H9 (cell line): ENCODE data around the gene KCNJ15. TPM values are rescaled to one million over a fixed set of nuclear protein-coding genes. Genes with fewer than 3 reads are reported as not detected.

Experiments used
- DNase-seq: peaks from one replicate; pipeline ENCODE4 v3.0.0-alpha.2; 2017
- H2AFZ ChIP-seq: one replicate; pipeline ENCODE4 v1.6.1; 2013; ENCODE audit warnings: mild to moderate bottlenecking, low read length, control low read depth, moderate library complexity
- H2AK5ac ChIP-seq: 2 replicates; pipeline ENCODE4 v1.6.1; 2013; ENCODE audit warnings: low read length, control low read depth, mixed read lengths; ENCODE audit not compliant: insufficient read length
- H2BK120ac ChIP-seq: one replicate; pipeline ENCODE4 v1.6.1; 2013; ENCODE audit warnings: low read depth, mild to moderate bottlenecking, low read length, control low read depth, inconsistent platforms; ENCODE audit not compliant: poor library complexity, severe bottlenecking
- H2BK12ac ChIP-seq: 2 replicates; pipeline ENCODE4 v1.6.1; 2013; ENCODE audit warnings: low read length, control low read depth, mixed read lengths, low read depth; ENCODE audit not compliant: insufficient read length
- H2BK15ac ChIP-seq: 2 replicates; pipeline ENCODE4 v1.6.1; 2013; ENCODE audit warnings: low read depth, low read length, control low read depth
- H2BK20ac ChIP-seq: one replicate; pipeline ENCODE4 v1.6.1; 2013; ENCODE audit warnings: low read depth, mild to moderate bottlenecking, low read length, control low read depth, inconsistent platforms; ENCODE audit not compliant: poor library complexity, severe bottlenecking
- H2BK5ac ChIP-seq: 2 replicates; pipeline ENCODE4 v1.6.1; 2013; ENCODE audit warnings: low read length, control low read depth, mixed read lengths; ENCODE audit not compliant: insufficient read length
- H3K14ac ChIP-seq: 2 replicates; pipeline ENCODE4 v1.6.1; 2013; ENCODE audit warnings: low read length, control low read depth; ENCODE audit not compliant: insufficient read depth
- H3K18ac ChIP-seq: 2 replicates; pipeline ENCODE4 v1.6.1; 2013; ENCODE audit warnings: low read depth, mild to moderate bottlenecking, mixed read lengths, low read length, control low read depth; ENCODE audit not compliant: insufficient read length
- H3K23ac ChIP-seq: 2 replicates; pipeline ENCODE4 v1.6.1; 2013; ENCODE audit warnings: low read length, control low read depth, mixed read lengths, low read depth; ENCODE audit not compliant: insufficient read length
- H3K23me2 ChIP-seq: 2 replicates; pipeline ENCODE4 v1.6.1; 2013; ENCODE audit warnings: low read depth, mild to moderate bottlenecking, mixed read lengths, low read length, control low read depth; ENCODE audit not compliant: insufficient read length, poor library complexity, severe bottlenecking
- H3K27ac ChIP-seq: 2 replicates; pipeline ENCODE4 v1.5.1; 2013; ENCODE audit warnings: low read length, control low read depth, mixed read lengths, low read depth; ENCODE audit not compliant: insufficient read length
- H3K27me3 ChIP-seq: 2 replicates; pipeline ENCODE4 v1.6.1; 2013; ENCODE audit warnings: low read length, control low read depth, inconsistent platforms; ENCODE audit not compliant: insufficient read depth
- H3K4ac ChIP-seq: 2 replicates; pipeline ENCODE4 v1.6.1; 2013; ENCODE audit warnings: low read depth, mild to moderate bottlenecking, control low read depth, inconsistent platforms, low read length, moderate library complexity
- H3K4me1 ChIP-seq: 2 replicates; pipeline ENCODE4 v1.6.1; 2013; ENCODE audit warnings: low read length, control low read depth, inconsistent platforms; ENCODE audit not compliant: insufficient read depth
- H3K4me2 ChIP-seq: 2 replicates; pipeline ENCODE4 v1.6.1; 2013; ENCODE audit warnings: low read length, control low read depth, mixed read lengths; ENCODE audit not compliant: insufficient read length, insufficient read depth
- H3K56ac ChIP-seq: 2 replicates; pipeline ENCODE4 v1.6.1; 2013; ENCODE audit warnings: low read depth, mild to moderate bottlenecking, mixed read lengths, low read length, control low read depth; ENCODE audit not compliant: insufficient read length
- H3K79me1 ChIP-seq: 2 replicates; pipeline ENCODE4 v1.6.1; 2013; ENCODE audit warnings: low read depth, mild to moderate bottlenecking, moderate library complexity, low read length, control low read depth, inconsistent platforms; ENCODE audit not compliant: insufficient read depth, poor library complexity, severe bottlenecking
- H3K79me2 ChIP-seq: 2 replicates; pipeline ENCODE4 v1.6.1; 2013; ENCODE audit warnings: low read length, control low read depth, inconsistent platforms; ENCODE audit not compliant: insufficient read depth
- H3K9ac ChIP-seq: 2 replicates; pipeline ENCODE4 v1.6.1; 2013; ENCODE audit warnings: low read length, control low read depth, mixed read lengths; ENCODE audit not compliant: insufficient read length; ENCODE audit errors: extremely low read depth
- H3K9me3 ChIP-seq: one replicate; pipeline ENCODE4 v1.6.1; 2013; ENCODE audit warnings: low read depth, low read length, inconsistent platforms; ENCODE audit not compliant: control insufficient read depth
- H3T11ph ChIP-seq: one replicate; pipeline ENCODE4 v1.6.1; 2013; ENCODE audit warnings: mild to moderate bottlenecking, low read length, control low read depth, inconsistent platforms
- H4K20me1 ChIP-seq: one replicate; pipeline ENCODE4 v1.6.1; 2013; ENCODE audit not compliant: control insufficient read depth, insufficient read length, insufficient read depth
- H4K5ac ChIP-seq: 2 replicates; pipeline ENCODE4 v1.6.1; 2013; ENCODE audit warnings: low read depth, mild to moderate bottlenecking, mixed read lengths, low read length, control low read depth; ENCODE audit not compliant: insufficient read length
- H4K8ac ChIP-seq: replicated peaks from 2 replicates; pipeline ENCODE4 v1.6.1; 2013; ENCODE audit warnings: low read length, control low read depth, mixed read lengths, low read depth; ENCODE audit not compliant: insufficient read length
- H4K91ac ChIP-seq: 2 replicates; pipeline ENCODE4 v1.6.1; 2013; ENCODE audit warnings: low read depth, mild to moderate bottlenecking, moderate library complexity, mixed read lengths, low read length, control low read depth; ENCODE audit not compliant: insufficient read length
- H3K27ac Mint-ChIP-seq, 3 experiments: 2 replicates in 2 of 3; 3 replicates in 1 of 3; pipeline ENCODE4 v1.8.0; 2020 to 2021; ENCODE audit warnings: mixed read lengths in 3 of 3, mild to moderate bottlenecking in 1 of 3, moderate library complexity in 1 of 3
- H3K27me3 Mint-ChIP-seq: 2 replicates; pipeline ENCODE4 v1.8.0; 2021; ENCODE audit warnings: low read depth, mild to moderate bottlenecking, moderate library complexity, mixed read lengths
- H3K36me3 Mint-ChIP-seq, 3 experiments: 2 replicates in 2 of 3; 3 replicates in 1 of 3; pipeline ENCODE4 v1.8.0; 2020 to 2021; ENCODE audit warnings: low read depth in 3 of 3, mixed read lengths in 3 of 3; ENCODE audit not compliant: insufficient read depth in 1 of 3
- H3K4me1 Mint-ChIP-seq, 2 experiments: 2 replicates each; pipeline ENCODE4 v1.8.0; 2020; ENCODE audit warnings: mixed read lengths in 2 of 2
- H3K4me3 Mint-ChIP-seq, 2 experiments: 2 replicates in 1 of 2; 3 replicates in 1 of 2; pipeline ENCODE4 v1.8.0; 2020 to 2021; ENCODE audit warnings: mild to moderate bottlenecking in 2 of 2, mixed read lengths in 2 of 2, moderate library complexity in 1 of 2
- H3K9me3 Mint-ChIP-seq, 2 experiments: 2 replicates in 1 of 2; 3 replicates in 1 of 2; pipeline ENCODE4 v1.8.0; 2020; ENCODE audit warnings: mild to moderate bottlenecking in 2 of 2, mixed read lengths in 2 of 2, moderate library complexity in 1 of 2
- WGBS: extraction: QIAGEN DNeasy Blood & Tissue Kit; methylation state at CpG from one replicate; pipeline ENCODE4 v1.1.7; 2013; ENCODE audit warnings: missing lambda C conversion rate, low lambda C conversion rate, mixed read lengths; ENCODE audit not compliant: insufficient read length; ENCODE audit errors: extremely low coverage; 5-methylcytosine and 5-hydroxymethylcytosine counted together
- total RNA-seq: library from RNA; stranded (reverse); gene quantifications from 2 replicates; pipeline ENCODE4 v1.2.1, GENCODE V29; 2021
- TF ChIP-seq, protein P1 (sequence below): fragments of 200-600 bp; sonication (generic); conservative IDR thresholded peaks from 3 replicates; pipeline ENCODE4 v1.8.0; 2021; ENCODE audit warnings: antibody characterized with exemption, mild to moderate bottlenecking

KCNJ15 gene
- total RNA-seq, 1 experiment from 2014 or later = not detected

DNA sequence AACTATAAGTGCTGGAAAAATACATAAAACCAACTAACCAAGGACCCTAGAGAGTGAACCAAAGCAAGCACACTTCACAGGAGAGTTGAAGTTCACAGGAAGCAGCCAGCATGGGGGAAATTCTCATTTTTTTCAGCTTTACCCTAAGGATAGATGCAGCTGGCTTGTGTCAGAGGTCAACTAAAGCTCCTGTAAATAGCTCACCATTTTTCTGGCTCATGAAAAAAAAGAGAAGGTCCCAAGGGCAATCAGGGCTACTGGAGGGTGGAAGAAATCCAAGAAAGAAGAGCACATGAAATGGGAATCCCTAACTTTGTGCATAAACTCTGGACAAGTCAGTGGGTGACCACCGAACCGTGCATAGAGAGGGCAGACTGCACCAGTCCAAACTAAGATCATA, 58.3 kb downstream of the KCNJ15 start:
- no peak overlapping the region for H3K4me3 Mint-ChIP-seq

More for the DNA sequence above, 58.3 kb downstream of the KCNJ15 start:
- H3K56ac ChIP-seq = no peak overlapping the region
- H3K4me1 ChIP-seq = no peaks in the 10 kb centered on the region
- no peak overlapping the region for H3K9ac ChIP-seq
- H3K23me2 ChIP-seq = no peaks in the 10 kb centered on the region
- H2AK5ac ChIP-seq = no peak overlapping the region
- peaks cover 19% of the 10 kb centered on the region for H3K27me3 Mint-ChIP-seq
- H2BK20ac ChIP-seq = no peak overlapping the region
- peaks cover 16 to 18% of the 10 kb centered on the region in 2 experiments for H3K4me1 Mint-ChIP-seq
- no peak overlapping the region for H2BK15ac ChIP-seq
- H4K20me1 ChIP-seq = no peaks in the 10 kb centered on the region
- H4K5ac ChIP-seq = no peak overlapping the region
- H3K9me3 ChIP-seq = no peaks in the 10 kb centered on the region
- no peak overlapping the region for H2AFZ ChIP-seq
- H3K79me2 ChIP-seq = no peaks in the 10 kb centered on the region
- H2BK5ac ChIP-seq = no peak overlapping the region
- H2BK12ac ChIP-seq = no peak overlapping the region
- H3T11ph ChIP-seq = no peak overlapping the region
- H3K27ac Mint-ChIP-seq = no peak overlapping the region
- no peak overlapping the region for H4K8ac ChIP-seq
- no CpG with 5 or more reads among the region's 2 CpGs for WGBS
- H3K36me3 Mint-ChIP-seq = no peaks in the 10 kb centered on the region
- no peak overlapping the region for H3K4ac ChIP-seq
- H3K23ac ChIP-seq = no peak overlapping the region
- H3K14ac ChIP-seq = no peak overlapping the region
- no peaks in the 10 kb centered on the region; the same call in 1 of the 2 replicates for H3K27me3 ChIP-seq
- no peak overlapping the region for H3K27ac ChIP-seq
- H3K9me3 Mint-ChIP-seq = no peaks in the 10 kb centered on the region
- H3K18ac ChIP-seq = no peak overlapping the region
- TF ChIP-seq, protein P1, sequence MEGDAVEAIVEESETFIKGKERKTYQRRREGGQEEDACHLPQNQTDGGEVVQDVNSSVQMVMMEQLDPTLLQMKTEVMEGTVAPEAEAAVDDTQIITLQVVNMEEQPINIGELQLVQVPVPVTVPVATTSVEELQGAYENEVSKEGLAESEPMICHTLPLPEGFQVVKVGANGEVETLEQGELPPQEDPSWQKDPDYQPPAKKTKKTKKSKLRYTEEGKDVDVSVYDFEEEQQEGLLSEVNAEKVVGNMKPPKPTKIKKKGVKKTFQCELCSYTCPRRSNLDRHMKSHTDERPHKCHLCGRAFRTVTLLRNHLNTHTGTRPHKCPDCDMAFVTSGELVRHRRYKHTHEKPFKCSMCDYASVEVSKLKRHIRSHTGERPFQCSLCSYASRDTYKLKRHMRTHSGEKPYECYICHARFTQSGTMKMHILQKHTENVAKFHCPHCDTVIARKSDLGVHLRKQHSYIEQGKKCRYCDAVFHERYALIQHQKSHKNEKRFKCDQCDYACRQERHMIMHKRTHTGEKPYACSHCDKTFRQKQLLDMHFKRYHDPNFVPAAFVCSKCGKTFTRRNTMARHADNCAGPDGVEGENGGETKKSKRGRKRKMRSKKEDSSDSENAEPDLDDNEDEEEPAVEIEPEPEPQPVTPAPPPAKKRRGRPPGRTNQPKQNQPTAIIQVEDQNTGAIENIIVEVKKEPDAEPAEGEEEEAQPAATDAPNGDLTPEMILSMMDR = no peak
- H2BK120ac ChIP-seq = no peak overlapping the region
- DNase-seq = no peak
- no peak overlapping the region for H3K4me2 ChIP-seq
- H3K79me1 ChIP-seq = no peaks in the 10 kb centered on the region
- H4K91ac ChIP-seq = no peak overlapping the region
